Right cardiac atrium (tissue), 5 donors: ENCODE results near the gene RUNX1. TPM values are rescaled to one million over a fixed set of nuclear protein-coding genes. Genes with fewer than 3 reads are reported as not detected.

Experiments
- ATAC-seq, 2 donors: fragments of 200-7000 bp; cut with Tn5 transposase; one replicate each; pipeline versions ENCODE4 v1.8.0 to v1.9.1; 2020; ENCODE audit warnings: moderate library complexity in 2 of 2, mild to moderate bottlenecking in 1 of 2
- DNase-seq, 3 donors: peaks; one replicate each; pipeline ENCODE4 v3.0.0-alpha.2; 2020
- H3K27ac ChIP-seq: one replicate; pipeline ENCODE4 v1.5.1; 2013; ENCODE audit warnings: mild to moderate bottlenecking, low read length, control low read depth, moderate library complexity
- H3K27me3 ChIP-seq: one replicate; pipeline ENCODE4 v1.6.1; 2013; ENCODE audit not compliant: control insufficient read depth, insufficient read depth
- H3K4me1 ChIP-seq: one replicate; pipeline ENCODE4 v1.6.1; 2013; ENCODE audit warnings: low read length; ENCODE audit not compliant: control insufficient read depth, insufficient read depth
- H3K4me3 ChIP-seq: one replicate; pipeline ENCODE4 v1.5.1; 2013; ENCODE audit warnings: low read length, control low read depth
- H3K9me3 ChIP-seq: one replicate; pipeline ENCODE4 v1.6.1; 2013; ENCODE audit warnings: low read length; ENCODE audit not compliant: control insufficient read depth
- WGBS: extraction: QIAGEN DNeasy Blood & Tissue Kit; methylation state at CpG from one replicate; pipeline ENCODE4 v1.1.7; 2013; 5-methylcytosine and 5-hydroxymethylcytosine counted together
- intact Hi-C, 4 donors: fragments of 100-400 bp; cut with DNase I; formaldehyde crosslinking; loops; one replicate each; pipeline versions ENCODE4 v1.11.0 to v1.14.0; 2022 to 2023
- polyA plus RNA-seq: library from polyadenylated mRNA; stranded (reverse); fragments of 200-250 nt; gene quantifications from one replicate; pipeline ENCODE4 v1.2.3, GENCODE V29; 2013
- total RNA-seq, 4 donors: library from RNA; stranded (reverse); fragmentation: NEBNext Ultra II Directional; extraction: Animal tissue kit (Norgen Biotek cat#: 25700); gene quantifications; one replicate each; pipeline ENCODE4 v1.2.1, GENCODE V29; 2021
- donor health status: healthy with polysubstance abuse.
- donor health status: DM: no; HTN: yes; CAD: no.
- donor health status: DM: no; HTN: no; CAD: no.
- donor health status: DM: no; HTN: yes; CAD: no; lungs with severe emphysema.
- donor health status: DM: yes; HTN: yes; CAD: no.

RUNX1 gene
- total and polyA plus RNA-seq, 5 donors, result 0.81 to 17.6 (median 4.4) TPM

GRCh38 chr21:35046263-35046624 lies 2.9 kb downstream of the RUNX1 start:
- intact Hi-C loops, result loop anchor here in 1 of 4 donors (10.0 kb wide), 1 partner anchor 349 kb away; no protein-coding TSS in a partner anchor
- Histone ChIP-seq H3K4me1 (no peaks in the 10 kb centered on the region), H3K27me3 (no peaks in the 10 kb centered on the region), H3K4me3 (no peak overlapping the region), H3K9me3 (no peaks in the 10 kb centered on the region), H3K27ac (no peak overlapping the region)
- WGBS, result 86% methylated on average over 6 of the region's 6 CpGs
- ATAC-seq, result no peak
- no peak for DNase-seq

GRCh38 chr21:35045542-35046262 lies 3.4 kb downstream of the RUNX1 start:
- H3K27me3 ChIP-seq, result no peaks in the 10 kb centered on the region
- ATAC-seq (no peak), DNase-seq (no peak)
- WGBS, result 85% methylated on average over 17 of the region's 17 CpGs
- H3K27ac ChIP-seq, result no peak overlapping the region
- no peak overlapping the region for H3K4me3 ChIP-seq
- intact Hi-C loops, result loop anchor here in 1 of 4 donors (10.0 kb wide), 1 partner anchor 349 kb away; no protein-coding TSS in a partner anchor
- H3K4me1 ChIP-seq, result no peaks in the 10 kb centered on the region
- no peaks in the 10 kb centered on the region for H3K9me3 ChIP-seq

GRCh38 chr21:35044770-35045541 lies 4.1 kb downstream of the RUNX1 start:
- DNase-seq (no peak), ATAC-seq (no peak)
- Histone ChIP-seq H3K27me3 (no peaks in the 10 kb centered on the region), H3K4me3 (no peak overlapping the region), H3K4me1 (no peaks in the 10 kb centered on the region), H3K27ac (no peak overlapping the region), H3K9me3 (no peaks in the 10 kb centered on the region)
- intact Hi-C loops, result loop anchor here in 1 of 4 donors (10.0 kb wide), 1 partner anchor 350 kb away; no protein-coding TSS in a partner anchor
- 82% methylated on average over 8 of the region's 8 CpGs for whole genome bisulfite sequencing

DNA sequence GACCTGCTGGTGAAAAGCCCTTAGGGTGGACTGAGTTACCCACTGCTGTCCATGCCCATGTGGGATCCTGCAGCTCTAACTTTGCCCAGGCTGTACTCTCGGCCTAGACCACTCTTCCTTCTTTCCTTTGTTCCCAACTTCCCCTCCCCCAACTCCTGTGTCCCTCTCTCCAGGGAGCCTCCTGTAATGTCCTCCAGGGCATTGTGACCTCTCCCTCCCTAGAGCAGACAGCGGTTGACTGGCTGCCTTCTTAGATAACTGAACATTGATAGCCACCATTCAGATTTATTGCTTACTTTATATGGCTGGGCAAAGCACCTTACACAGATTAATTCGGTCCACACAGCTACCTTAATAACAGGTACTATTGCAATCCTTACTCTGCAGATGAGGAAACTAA lies 5.0 kb downstream of the RUNX1 start:
- DNase-seq (no peak), ATAC-seq (no peak)
- Histone ChIP-seq H3K4me3 (no peak overlapping the region), H3K4me1 (no peaks in the 10 kb centered on the region), H3K9me3 (no peaks in the 10 kb centered on the region), H3K27ac (no peak overlapping the region), H3K27me3 (no peaks in the 10 kb centered on the region)
- WGBS, result 88% methylated on average over 3 of the region's 3 CpGs
- intact Hi-C loops, result loop anchor here in 1 of 4 donors (10.0 kb wide), 1 partner anchor 351 kb away; no protein-coding TSS in a partner anchor

- no peaks in the 10 kb centered on the region for H3K9me3 ChIP-seq
- ATAC-seq (no peak), DNase-seq (no peak)
- H3K4me3 ChIP-seq, result no peak overlapping the region
- H3K27ac ChIP-seq, result no peak overlapping the region
- intact Hi-C loops, result loop anchor here in 1 of 4 donors (10.0 kb wide), 1 partner anchor 351 kb away; no protein-coding TSS in a partner anchor
- H3K4me1 ChIP-seq, result no peaks in the 10 kb centered on the region
- H3K27me3 ChIP-seq, result no peaks in the 10 kb centered on the region
These were observed 5.6 kb downstream of the RUNX1 start for GRCh38 chr21:35043549-35043948.

DNA sequence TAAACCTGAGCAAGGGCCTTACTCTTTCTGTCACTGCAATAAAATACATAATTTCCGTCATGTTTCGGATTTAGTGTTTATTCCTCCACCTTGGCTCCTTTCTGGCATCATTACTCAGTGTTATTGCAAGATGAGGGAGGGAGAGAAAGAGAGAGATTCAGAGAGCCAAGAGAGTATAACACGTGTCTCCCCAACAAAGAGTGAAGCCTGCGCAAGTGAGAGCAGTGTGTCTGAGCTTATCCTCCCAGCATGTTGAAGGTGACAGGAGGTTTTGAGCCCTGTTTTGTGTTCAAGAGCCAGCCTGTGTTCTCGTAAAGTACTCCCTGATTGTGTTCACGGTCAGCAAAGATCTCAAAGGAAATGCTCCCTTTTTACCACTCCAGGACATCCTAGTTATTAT lies 6.3 kb downstream of the RUNX1 start:
- ATAC-seq (no peak), DNase-seq (no peak)
- Histone ChIP-seq H3K27me3 (no peaks in the 10 kb centered on the region), H3K27ac (no peak overlapping the region), H3K4me1 (no peaks in the 10 kb centered on the region), H3K4me3 (no peak overlapping the region), H3K9me3 (no peaks in the 10 kb centered on the region)
- intact Hi-C loops, result loop anchor here in 1 of 4 donors (10.0 kb wide), 1 partner anchor 352 kb away; no protein-coding TSS in a partner anchor
- WGBS, result 85% methylated on average over 6 of the region's 6 CpGs

DNA sequence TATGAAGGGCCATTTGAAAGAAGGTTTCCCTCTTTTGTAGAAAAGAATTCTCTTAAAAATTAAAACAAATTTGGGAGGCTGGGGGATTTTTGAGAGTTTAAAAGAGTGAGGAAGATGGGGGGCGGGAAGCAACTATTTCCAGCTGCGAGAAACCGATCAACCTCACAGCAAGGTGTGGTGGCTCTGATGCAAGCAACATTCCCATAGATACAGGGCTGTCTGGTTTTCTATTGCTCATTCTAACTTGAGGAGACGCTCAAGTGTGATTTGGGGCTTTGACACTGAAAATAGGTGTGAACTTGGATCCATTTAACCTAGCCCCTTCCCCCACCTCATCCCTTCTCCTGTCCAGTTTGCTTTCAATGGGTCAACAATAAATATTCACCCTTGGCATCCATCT lies 7.2 kb downstream of the RUNX1 start:
- DNase-seq (no peak), ATAC-seq (no peak)
- Histone ChIP-seq H3K4me3 (no peak overlapping the region), H3K9me3 (no peaks in the 10 kb centered on the region), H3K27me3 (no peaks in the 10 kb centered on the region), H3K4me1 (no peaks in the 10 kb centered on the region), H3K27ac (no peak overlapping the region)
- 90% methylated on average over 4 of the region's 4 CpGs for WGBS
- intact Hi-C loops, result loop anchor here in 1 of 4 donors (10.0 kb wide), 1 partner anchor 353 kb away; no protein-coding TSS in a partner anchor

DNA sequence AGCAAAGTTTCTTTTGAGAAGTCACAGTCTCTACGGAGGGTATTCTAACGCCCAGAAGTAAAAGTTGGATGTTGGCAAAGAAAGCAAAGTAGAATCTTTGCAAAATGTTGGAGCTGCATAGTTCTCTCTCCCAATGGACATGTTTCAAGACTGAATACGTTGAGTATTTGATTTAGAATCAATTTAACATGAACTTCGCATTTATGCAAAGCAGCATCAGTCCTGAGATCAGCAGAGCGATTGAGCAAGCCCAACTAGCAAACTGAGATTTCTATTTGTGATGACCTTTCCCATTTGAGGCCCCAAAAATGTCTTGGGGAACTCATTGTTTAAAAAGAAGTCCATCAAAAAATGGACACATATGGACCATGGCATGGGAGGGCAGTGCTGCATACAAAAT lies 8.0 kb downstream of the RUNX1 start:
- ATAC-seq, result no peak
- intact Hi-C loops, result loop anchor here in 1 of 4 donors (10.0 kb wide), 1 partner anchor 354 kb away; no protein-coding TSS in a partner anchor
- no peak for DNase-seq
- H3K9me3 ChIP-seq, result no peaks in the 10 kb centered on the region
- no peak overlapping the region for H3K27ac ChIP-seq
- 86% methylated on average over 5 of the region's 5 CpGs for WGBS
- H3K4me3 ChIP-seq, result no peak overlapping the region
- no peaks in the 10 kb centered on the region for H3K27me3 ChIP-seq
- H3K4me1 ChIP-seq, result no peaks in the 10 kb centered on the region

- Histone ChIP-seq H3K4me1 (no peaks in the 10 kb centered on the region), H3K4me3 (no peak overlapping the region), H3K27ac (no peak overlapping the region), H3K27me3 (no peaks in the 10 kb centered on the region), H3K9me3 (no peaks in the 10 kb centered on the region)
- ATAC-seq, result no peak
- intact Hi-C loops, result loop anchor here in 1 of 4 donors (10.0 kb wide), 1 partner anchor 355 kb away; no protein-coding TSS in a partner anchor
- 66% methylated on average over 3 of the region's 3 CpGs for WGBS
- no peak for DNase-seq
These were observed 9.4 kb downstream of the RUNX1 start for GRCh38 chr21:35039595-35040289.

DNA sequence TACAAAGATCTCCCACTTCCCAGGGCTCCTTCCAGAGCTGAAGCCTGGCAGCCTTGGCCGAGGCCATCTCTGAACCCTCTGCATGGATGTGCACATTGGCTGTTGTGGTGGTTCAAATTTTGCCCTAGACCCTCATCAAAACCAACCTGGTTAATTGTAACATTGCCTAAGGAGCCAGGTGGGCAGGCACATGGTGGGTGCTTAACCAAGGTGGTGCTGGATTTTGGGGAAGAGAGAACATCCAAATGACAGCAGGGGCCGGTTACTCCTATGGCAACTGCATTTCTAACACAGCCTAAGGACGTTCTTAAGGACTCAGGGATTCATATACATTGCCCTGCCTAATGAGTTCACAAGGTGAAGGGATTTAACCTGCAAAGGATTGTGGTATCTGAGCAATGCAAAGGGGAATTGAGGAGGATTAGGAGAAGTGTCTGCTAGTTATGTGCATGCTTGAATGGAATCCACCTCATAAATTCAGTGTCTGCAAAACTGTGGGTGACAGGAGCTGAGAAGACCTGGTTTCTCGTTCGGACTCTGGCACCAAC lies 10.3 kb downstream of the RUNX1 start:
- intact Hi-C loops, result no loop called here
- Histone ChIP-seq H3K4me1 (no peaks in the 10 kb centered on the region), H3K9me3 (no peaks in the 10 kb centered on the region), H3K27ac (no peak overlapping the region), H3K27me3 (no peaks in the 10 kb centered on the region), H3K4me3 (no peak overlapping the region)
- ATAC-seq, result no peak
- no peak for DNase-seq
- WGBS, result 85% methylated on average over 5 of the region's 5 CpGs
